H9 (cell line): ENCODE results near the gene OR1J2. TPM values are rescaled to one million over a fixed set of nuclear protein-coding genes. Genes with fewer than 3 reads are reported as not detected.

Experiments
- DNase-seq: peaks from one replicate; pipeline ENCODE4 v3.0.0-alpha.2; 2017
- H2AFZ ChIP-seq: one replicate; pipeline ENCODE4 v1.6.1; 2013; ENCODE audit warnings: mild to moderate bottlenecking, low read length, control low read depth, moderate library complexity
- H2AK5ac ChIP-seq: 2 replicates; pipeline ENCODE4 v1.6.1; 2013; ENCODE audit warnings: low read length, control low read depth, mixed read lengths; ENCODE audit not compliant: insufficient read length
- H2BK120ac ChIP-seq: one replicate; pipeline ENCODE4 v1.6.1; 2013; ENCODE audit warnings: low read depth, mild to moderate bottlenecking, low read length, control low read depth, inconsistent platforms; ENCODE audit not compliant: poor library complexity, severe bottlenecking
- H2BK12ac ChIP-seq: 2 replicates; pipeline ENCODE4 v1.6.1; 2013; ENCODE audit warnings: low read length, control low read depth, mixed read lengths, low read depth; ENCODE audit not compliant: insufficient read length
- H2BK15ac ChIP-seq: 2 replicates; pipeline ENCODE4 v1.6.1; 2013; ENCODE audit warnings: low read depth, low read length, control low read depth
- H2BK20ac ChIP-seq: one replicate; pipeline ENCODE4 v1.6.1; 2013; ENCODE audit warnings: low read depth, mild to moderate bottlenecking, low read length, control low read depth, inconsistent platforms; ENCODE audit not compliant: poor library complexity, severe bottlenecking
- H2BK5ac ChIP-seq: 2 replicates; pipeline ENCODE4 v1.6.1; 2013; ENCODE audit warnings: low read length, control low read depth, mixed read lengths; ENCODE audit not compliant: insufficient read length
- H3K14ac ChIP-seq: 2 replicates; pipeline ENCODE4 v1.6.1; 2013; ENCODE audit warnings: low read length, control low read depth; ENCODE audit not compliant: insufficient read depth
- H3K18ac ChIP-seq: 2 replicates; pipeline ENCODE4 v1.6.1; 2013; ENCODE audit warnings: low read depth, mild to moderate bottlenecking, mixed read lengths, low read length, control low read depth; ENCODE audit not compliant: insufficient read length
- H3K23ac ChIP-seq: 2 replicates; pipeline ENCODE4 v1.6.1; 2013; ENCODE audit warnings: low read length, control low read depth, mixed read lengths, low read depth; ENCODE audit not compliant: insufficient read length
- H3K23me2 ChIP-seq: 2 replicates; pipeline ENCODE4 v1.6.1; 2013; ENCODE audit warnings: low read depth, mild to moderate bottlenecking, mixed read lengths, low read length, control low read depth; ENCODE audit not compliant: insufficient read length, poor library complexity, severe bottlenecking
- H3K27ac ChIP-seq: 2 replicates; pipeline ENCODE4 v1.5.1; 2013; ENCODE audit warnings: low read length, control low read depth, mixed read lengths, low read depth; ENCODE audit not compliant: insufficient read length
- H3K27me3 ChIP-seq: 2 replicates; pipeline ENCODE4 v1.6.1; 2013; ENCODE audit warnings: low read length, control low read depth, inconsistent platforms; ENCODE audit not compliant: insufficient read depth
- H3K4ac ChIP-seq: 2 replicates; pipeline ENCODE4 v1.6.1; 2013; ENCODE audit warnings: low read depth, mild to moderate bottlenecking, control low read depth, inconsistent platforms, low read length, moderate library complexity
- H3K4me1 ChIP-seq: 2 replicates; pipeline ENCODE4 v1.6.1; 2013; ENCODE audit warnings: low read length, control low read depth, inconsistent platforms; ENCODE audit not compliant: insufficient read depth
- H3K4me2 ChIP-seq: 2 replicates; pipeline ENCODE4 v1.6.1; 2013; ENCODE audit warnings: low read length, control low read depth, mixed read lengths; ENCODE audit not compliant: insufficient read length, insufficient read depth
- H3K56ac ChIP-seq: 2 replicates; pipeline ENCODE4 v1.6.1; 2013; ENCODE audit warnings: low read depth, mild to moderate bottlenecking, mixed read lengths, low read length, control low read depth; ENCODE audit not compliant: insufficient read length
- H3K79me1 ChIP-seq: 2 replicates; pipeline ENCODE4 v1.6.1; 2013; ENCODE audit warnings: low read depth, mild to moderate bottlenecking, moderate library complexity, low read length, control low read depth, inconsistent platforms; ENCODE audit not compliant: insufficient read depth, poor library complexity, severe bottlenecking
- H3K79me2 ChIP-seq: 2 replicates; pipeline ENCODE4 v1.6.1; 2013; ENCODE audit warnings: low read length, control low read depth, inconsistent platforms; ENCODE audit not compliant: insufficient read depth
- H3K9ac ChIP-seq: 2 replicates; pipeline ENCODE4 v1.6.1; 2013; ENCODE audit warnings: low read length, control low read depth, mixed read lengths; ENCODE audit not compliant: insufficient read length; ENCODE audit errors: extremely low read depth
- H3K9me3 ChIP-seq: one replicate; pipeline ENCODE4 v1.6.1; 2013; ENCODE audit warnings: low read depth, low read length, inconsistent platforms; ENCODE audit not compliant: control insufficient read depth
- H3T11ph ChIP-seq: one replicate; pipeline ENCODE4 v1.6.1; 2013; ENCODE audit warnings: mild to moderate bottlenecking, low read length, control low read depth, inconsistent platforms
- H4K20me1 ChIP-seq: one replicate; pipeline ENCODE4 v1.6.1; 2013; ENCODE audit not compliant: control insufficient read depth, insufficient read length, insufficient read depth
- H4K5ac ChIP-seq: 2 replicates; pipeline ENCODE4 v1.6.1; 2013; ENCODE audit warnings: low read depth, mild to moderate bottlenecking, mixed read lengths, low read length, control low read depth; ENCODE audit not compliant: insufficient read length
- H4K8ac ChIP-seq: replicated peaks from 2 replicates; pipeline ENCODE4 v1.6.1; 2013; ENCODE audit warnings: low read length, control low read depth, mixed read lengths, low read depth; ENCODE audit not compliant: insufficient read length
- H4K91ac ChIP-seq: 2 replicates; pipeline ENCODE4 v1.6.1; 2013; ENCODE audit warnings: low read depth, mild to moderate bottlenecking, moderate library complexity, mixed read lengths, low read length, control low read depth; ENCODE audit not compliant: insufficient read length
- H3K27ac Mint-ChIP-seq, 3 experiments: 2 replicates in 2 of 3; 3 replicates in 1 of 3; pipeline ENCODE4 v1.8.0; 2020 to 2021; ENCODE audit warnings: mixed read lengths in 3 of 3, mild to moderate bottlenecking in 1 of 3, moderate library complexity in 1 of 3
- H3K27me3 Mint-ChIP-seq: 2 replicates; pipeline ENCODE4 v1.8.0; 2021; ENCODE audit warnings: low read depth, mild to moderate bottlenecking, moderate library complexity, mixed read lengths
- H3K36me3 Mint-ChIP-seq, 3 experiments: 2 replicates in 2 of 3; 3 replicates in 1 of 3; pipeline ENCODE4 v1.8.0; 2020 to 2021; ENCODE audit warnings: low read depth in 3 of 3, mixed read lengths in 3 of 3; ENCODE audit not compliant: insufficient read depth in 1 of 3
- H3K4me1 Mint-ChIP-seq, 2 experiments: 2 replicates each; pipeline ENCODE4 v1.8.0; 2020; ENCODE audit warnings: mixed read lengths in 2 of 2
- H3K4me3 Mint-ChIP-seq, 2 experiments: 2 replicates in 1 of 2; 3 replicates in 1 of 2; pipeline ENCODE4 v1.8.0; 2020 to 2021; ENCODE audit warnings: mild to moderate bottlenecking in 2 of 2, mixed read lengths in 2 of 2, moderate library complexity in 1 of 2
- H3K9me3 Mint-ChIP-seq, 2 experiments: 2 replicates in 1 of 2; 3 replicates in 1 of 2; pipeline ENCODE4 v1.8.0; 2020; ENCODE audit warnings: mild to moderate bottlenecking in 2 of 2, mixed read lengths in 2 of 2, moderate library complexity in 1 of 2
- WGBS: extraction: QIAGEN DNeasy Blood & Tissue Kit; methylation state at CpG from one replicate; pipeline ENCODE4 v1.1.7; 2013; ENCODE audit warnings: missing lambda C conversion rate, low lambda C conversion rate, mixed read lengths; ENCODE audit not compliant: insufficient read length; ENCODE audit errors: extremely low coverage; 5-methylcytosine and 5-hydroxymethylcytosine counted together
- total RNA-seq: library from RNA; stranded (reverse); gene quantifications from 2 replicates; pipeline ENCODE4 v1.2.1, GENCODE V29; 2021
- TF ChIP-seq, protein P1 (sequence below): fragments of 200-600 bp; sonication (generic); conservative IDR thresholded peaks from 3 replicates; pipeline ENCODE4 v1.8.0; 2021; ENCODE audit warnings: antibody characterized with exemption, mild to moderate bottlenecking

Gene OR1J2
- total RNA-seq, 1 experiment from 2014 or later = not detected

- Histone ChIP-seq H3K79me2 (no peaks in the 10 kb centered on the region; the same call in 1 of the 2 replicates), H3K18ac (no peak within 1 kb of the TSS), H3K23ac (no peak within 1 kb of the TSS), H2BK20ac (no peak within 1 kb of the TSS), H4K20me1 (no peaks in the 10 kb centered on the region), H4K8ac (no peak within 1 kb of the TSS), H2AFZ (no peak within 1 kb of the TSS), H2BK12ac (no peak within 1 kb of the TSS), H3K27ac (no peak within 1 kb of the TSS), H3K27me3 (no peaks in the 10 kb centered on the region), H3K56ac (no peak within 1 kb of the TSS), H2BK5ac (no peak within 1 kb of the TSS), H2BK120ac (no peak within 1 kb of the TSS), H3K4ac (no peak within 1 kb of the TSS), H2AK5ac (no peak within 1 kb of the TSS), H3K14ac (no peak within 1 kb of the TSS), H3K23me2 (no peaks in the 10 kb centered on the region), H3K79me1 (no peaks in the 10 kb centered on the region), H3T11ph (no peak within 1 kb of the TSS), H3K9ac (no peak within 1 kb of the TSS), H4K91ac (no peak within 1 kb of the TSS), H2BK15ac (no peak within 1 kb of the TSS), H3K4me1 (no peaks in the 10 kb centered on the region), H3K4me2 (no peak within 1 kb of the TSS), H4K5ac (no peak within 1 kb of the TSS), H3K9me3 (peaks cover 87% of the 10 kb centered on the region)
- Mint-ChIP-seq H3K4me1 (no peaks in the 10 kb centered on the region), H3K9me3 (peaks cover 48 to 49% of the 10 kb centered on the region in 2 experiments), H3K4me3 (no peak within 1 kb of the TSS), H3K27ac (no peak within 1 kb of the TSS), H3K27me3 (no peaks in the 10 kb centered on the region; the same call in 1 of the 2 replicates), H3K36me3 (peaks cover 0 to 7% (median 0%) of the 10 kb centered on the region in 3 experiments; a peak in 3 of 7 replicates)
- no CpG with 5 or more reads among the region's 4 CpGs for WGBS
- TF ChIP-seq, protein P1, sequence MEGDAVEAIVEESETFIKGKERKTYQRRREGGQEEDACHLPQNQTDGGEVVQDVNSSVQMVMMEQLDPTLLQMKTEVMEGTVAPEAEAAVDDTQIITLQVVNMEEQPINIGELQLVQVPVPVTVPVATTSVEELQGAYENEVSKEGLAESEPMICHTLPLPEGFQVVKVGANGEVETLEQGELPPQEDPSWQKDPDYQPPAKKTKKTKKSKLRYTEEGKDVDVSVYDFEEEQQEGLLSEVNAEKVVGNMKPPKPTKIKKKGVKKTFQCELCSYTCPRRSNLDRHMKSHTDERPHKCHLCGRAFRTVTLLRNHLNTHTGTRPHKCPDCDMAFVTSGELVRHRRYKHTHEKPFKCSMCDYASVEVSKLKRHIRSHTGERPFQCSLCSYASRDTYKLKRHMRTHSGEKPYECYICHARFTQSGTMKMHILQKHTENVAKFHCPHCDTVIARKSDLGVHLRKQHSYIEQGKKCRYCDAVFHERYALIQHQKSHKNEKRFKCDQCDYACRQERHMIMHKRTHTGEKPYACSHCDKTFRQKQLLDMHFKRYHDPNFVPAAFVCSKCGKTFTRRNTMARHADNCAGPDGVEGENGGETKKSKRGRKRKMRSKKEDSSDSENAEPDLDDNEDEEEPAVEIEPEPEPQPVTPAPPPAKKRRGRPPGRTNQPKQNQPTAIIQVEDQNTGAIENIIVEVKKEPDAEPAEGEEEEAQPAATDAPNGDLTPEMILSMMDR = no peak
- no peak for DNase-seq
Observed at GRCh38 chr9:122518841-122519240, 8.2 kb downstream of the OR1J2 start, which contains the start of gene OR1J4. TSS of gene OR1J4 (plus strand) at chr9:122519141. CDS start at chr9:122519141, 0 bp downstream.
